ENCODE results near the gene ANGEL2.

DNA sequence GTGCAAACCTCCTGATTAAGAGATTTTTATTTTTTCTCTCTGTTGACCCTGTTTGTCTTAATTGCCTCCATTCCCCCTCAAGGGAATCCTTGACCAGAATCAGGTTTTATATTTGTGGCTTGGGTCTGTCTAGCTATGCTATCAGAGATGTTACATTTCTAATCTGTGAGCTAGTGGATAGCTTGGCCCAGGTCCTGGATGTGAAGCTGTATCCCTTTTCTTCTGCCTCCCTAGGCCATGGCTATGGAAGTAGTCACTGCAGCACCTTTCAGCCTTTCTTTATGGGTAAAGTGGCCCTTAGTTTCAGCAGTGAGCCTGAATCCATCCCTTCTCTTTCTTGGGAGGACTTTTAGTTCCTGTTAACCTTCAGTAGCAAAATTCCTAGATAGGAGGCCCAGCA lies 17.0 kb upstream of the ANGEL2 start:
- TF ChIP-seq, protein P1, sequence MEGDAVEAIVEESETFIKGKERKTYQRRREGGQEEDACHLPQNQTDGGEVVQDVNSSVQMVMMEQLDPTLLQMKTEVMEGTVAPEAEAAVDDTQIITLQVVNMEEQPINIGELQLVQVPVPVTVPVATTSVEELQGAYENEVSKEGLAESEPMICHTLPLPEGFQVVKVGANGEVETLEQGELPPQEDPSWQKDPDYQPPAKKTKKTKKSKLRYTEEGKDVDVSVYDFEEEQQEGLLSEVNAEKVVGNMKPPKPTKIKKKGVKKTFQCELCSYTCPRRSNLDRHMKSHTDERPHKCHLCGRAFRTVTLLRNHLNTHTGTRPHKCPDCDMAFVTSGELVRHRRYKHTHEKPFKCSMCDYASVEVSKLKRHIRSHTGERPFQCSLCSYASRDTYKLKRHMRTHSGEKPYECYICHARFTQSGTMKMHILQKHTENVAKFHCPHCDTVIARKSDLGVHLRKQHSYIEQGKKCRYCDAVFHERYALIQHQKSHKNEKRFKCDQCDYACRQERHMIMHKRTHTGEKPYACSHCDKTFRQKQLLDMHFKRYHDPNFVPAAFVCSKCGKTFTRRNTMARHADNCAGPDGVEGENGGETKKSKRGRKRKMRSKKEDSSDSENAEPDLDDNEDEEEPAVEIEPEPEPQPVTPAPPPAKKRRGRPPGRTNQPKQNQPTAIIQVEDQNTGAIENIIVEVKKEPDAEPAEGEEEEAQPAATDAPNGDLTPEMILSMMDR (IDR thresholded peaks at IDR 0.05), result no peak
- TF ChIP-seq POLR2AphosphoS5 (IDR thresholded peaks at IDR 0.05; ENCODE audit: insufficient read depth in 1 of 2, low read depth in 1 of 2), result no peak
- TF ChIP-seq POLR2A (IDR thresholded peaks at IDR 0.05), result no peak
